ENCODE data around the gene DUOXA2.

Gene DUOXA2

GRCh38 chr15:45130291-45131000 is 16.3 kb downstream of the DUOXA2 start:
- TF ChIP-seq POLR2AphosphoS5 (IDR thresholded peaks at IDR 0.05; ENCODE audit: low read depth, low read length) (no peak), TAF1 (IDR thresholded peaks at IDR 0.05; ENCODE audit: borderline replicate concordance, insufficient read depth, low read length) (no peak), REST (IDR thresholded peaks at IDR 0.05; ENCODE audit: insufficient read depth in 1 of 2, low read depth in 2 of 2, low read length in 2 of 2) (no peak), FOXP2 (optimal IDR thresholded peaks at IDR 0.05; ENCODE audit: borderline replicate concordance, extremely low read depth, extremely low read length, insufficient read depth) (no peak), SIN3A (IDR thresholded peaks at IDR 0.05; ENCODE audit: borderline replicate concordance, insufficient read depth, low read length) (no peak)

- TF ChIP-seq TAF1 (IDR thresholded peaks at IDR 0.05; ENCODE audit: borderline replicate concordance, insufficient read depth, low read length) (no peak), SIN3A (IDR thresholded peaks at IDR 0.05; ENCODE audit: borderline replicate concordance, insufficient read depth, low read length) (no peak), FOXP2 (optimal IDR thresholded peaks at IDR 0.05; ENCODE audit: borderline replicate concordance, extremely low read depth, extremely low read length, insufficient read depth) (no peak), POLR2AphosphoS5 (IDR thresholded peaks at IDR 0.05; ENCODE audit: low read depth, low read length) (no peak), REST (IDR thresholded peaks at IDR 0.05; ENCODE audit: insufficient read depth in 1 of 2, low read depth in 2 of 2, low read length in 2 of 2) (no peak)
Measured at GRCh38 chr15:45131510-45131909, 17.4 kb downstream of the DUOXA2 start.

- TF ChIP-seq FOXP2 (optimal IDR thresholded peaks at IDR 0.05; ENCODE audit: borderline replicate concordance, extremely low read depth, extremely low read length, insufficient read depth) (no peak), POLR2AphosphoS5 (IDR thresholded peaks at IDR 0.05; ENCODE audit: low read depth, low read length) (no peak), REST (IDR thresholded peaks at IDR 0.05; ENCODE audit: insufficient read depth in 1 of 2, low read depth in 2 of 2, low read length in 2 of 2) (no peak), TAF1 (IDR thresholded peaks at IDR 0.05; ENCODE audit: borderline replicate concordance, insufficient read depth, low read length) (no peak), SIN3A (IDR thresholded peaks at IDR 0.05; ENCODE audit: borderline replicate concordance, insufficient read depth, low read length) (no peak)
Measured at GRCh38 chr15:45132844-45133560, 18.9 kb downstream of the DUOXA2 start.

GRCh38 chr15:45133561-45133920 is 19.4 kb downstream of the DUOXA2 start:
- no peak for TF ChIP-seq TAF1 (IDR thresholded peaks at IDR 0.05; ENCODE audit: borderline replicate concordance, insufficient read depth, low read length)
- TF ChIP-seq POLR2AphosphoS5 (IDR thresholded peaks at IDR 0.05; ENCODE audit: low read depth, low read length) = no peak

GRCh38 chr15:45134046-45134445 is 19.9 kb downstream of the DUOXA2 start:
- TF ChIP-seq POLR2AphosphoS5 (IDR thresholded peaks at IDR 0.05; ENCODE audit: low read depth, low read length) (no peak), TAF1 (IDR thresholded peaks at IDR 0.05; ENCODE audit: borderline replicate concordance, insufficient read depth, low read length) (no peak), REST (IDR thresholded peaks at IDR 0.05; ENCODE audit: insufficient read depth in 1 of 2, low read depth in 2 of 2, low read length in 2 of 2) (no peak), SIN3A (IDR thresholded peaks at IDR 0.05; ENCODE audit: borderline replicate concordance, insufficient read depth, low read length) (no peak), FOXP2 (optimal IDR thresholded peaks at IDR 0.05; ENCODE audit: borderline replicate concordance, extremely low read depth, extremely low read length, insufficient read depth) (no peak)

Data from PFSK-1 (cell line).